Smooth muscle cell (in vitro differentiated cells): ENCODE measurements around the gene IGFALS. TPM values are rescaled to one million over a fixed set of nuclear protein-coding genes. Genes with fewer than 3 reads are reported as not detected.

ENCODE experiments used
- DNase-seq: peaks from one replicate; lab custom pipeline; 2025; ENCODE audit not compliant: unreplicated experiment; lab: John Stamatoyannopoulos, UW
- H2AFZ ChIP-seq: fragments of 200-600 bp; sonication (generic); 2 replicates; pipeline ENCODE4 v1.6.0; 2016; ENCODE audit warnings: antibody characterized with exemption, low read depth, mild to moderate bottlenecking
- H3F3A ChIP-seq: fragments of 200-600 bp; sonication (generic); 2 replicates; pipeline ENCODE4 v1.6.0; 2017; ENCODE audit warnings: antibody characterized with exemption, low read depth
- H3K27ac ChIP-seq: fragments of 200-600 bp; sonication (generic); 2 replicates; pipeline ENCODE4 v1.5.1; 2016; ENCODE audit warnings: low read depth, mild to moderate bottlenecking
- H3K27me3 ChIP-seq: fragments of 200-600 bp; sonication (generic); 2 replicates; pipeline ENCODE4 v1.6.1; 2016; ENCODE audit warnings: low read depth, mild to moderate bottlenecking
- H3K36me3 ChIP-seq: fragments of 200-600 bp; sonication (generic); 2 replicates; pipeline ENCODE4 v1.5.1; 2016; ENCODE audit warnings: low read depth
- H3K4me1 ChIP-seq: fragments of 200-600 bp; sonication (generic); 2 replicates; pipeline ENCODE4 v1.5.1; 2016; ENCODE audit warnings: low read depth
- H3K4me2 ChIP-seq: fragments of 200-600 bp; sonication (generic); 2 replicates; pipeline ENCODE4 v1.6.0; 2016; ENCODE audit warnings: mild to moderate bottlenecking
- H3K4me3 ChIP-seq: fragments of 200-600 bp; sonication (generic); 2 replicates; pipeline ENCODE4 v1.5.1; 2016; ENCODE audit warnings: mild to moderate bottlenecking
- H3K79me2 ChIP-seq: fragments of 200-600 bp; sonication (generic); 2 replicates; pipeline ENCODE4 v1.6.0; 2016; ENCODE audit warnings: low read depth, mild to moderate bottlenecking
- H3K9ac ChIP-seq: fragments of 200-600 bp; sonication (generic); 2 replicates; pipeline ENCODE4 v1.6.0; 2016; ENCODE audit warnings: low read depth
- H3K9me3 ChIP-seq: fragments of 200-600 bp; sonication (generic); replicated peaks from 2 replicates; pipeline ENCODE4 v1.5.1; 2016; ENCODE audit warnings: low read depth
- H4K20me1 ChIP-seq: fragments of 200-600 bp; sonication (generic); 2 replicates; pipeline ENCODE4 v1.6.0; 2016; ENCODE audit warnings: low read depth
- WGBS: methylation state at CpG from one replicate; pipeline ENCODE4 v1.1.7; 2016; ENCODE audit warnings: low lambda C conversion rate; 5-methylcytosine and 5-hydroxymethylcytosine counted together
- polyA plus RNA-seq: library from polyadenylated mRNA; unstranded; fragments of >200 nt; fragmentation: Nextera tagmentation; extraction: Ambion mirVana; gene quantifications from 2 replicates; pipeline ENCODE4 v1.2.1, GENCODE V29; 2016
- total RNA-seq: library from RNA; depleted of rRNA; stranded (reverse); fragments of >200 nt; gene quantifications from 2 replicates; pipeline ENCODE4 v1.2.3, GENCODE V29; 2014
- TF ChIP-seq, protein P1 (sequence below): fragments of 200-600 bp; sonication (generic); IDR thresholded peaks from 2 replicates; pipeline ENCODE4 v1.5.1; 2017; ENCODE audit warnings: borderline replicate concordance, mild to moderate bottlenecking, antibody characterized with exemption; ENCODE audit not compliant: insufficient read depth, poor library complexity, severe bottlenecking

IGFALS gene
- total and polyA plus RNA-seq, 2 experiments from 2014 or later: not detected

DNA sequence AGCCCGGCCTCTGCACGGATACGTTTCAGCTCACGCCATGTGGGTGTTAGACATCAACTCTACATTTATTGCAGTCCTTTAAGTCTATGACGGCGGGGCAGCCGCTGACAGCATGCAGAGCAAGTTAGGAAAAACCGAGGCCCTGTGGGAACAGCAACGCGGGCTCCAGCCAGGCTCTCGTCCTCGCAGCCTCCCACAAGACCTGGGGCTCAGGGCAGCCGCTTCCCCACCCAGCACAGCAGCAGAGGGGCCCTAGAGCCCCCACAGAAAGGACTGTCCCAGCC lies 16.9 kb downstream of the IGFALS start:
- H3K9ac ChIP-seq: no peak overlapping the region
- peaks cover 28% of the 10 kb centered on the region for H3K79me2 ChIP-seq
- no peaks in the 10 kb centered on the region for H3K9me3 ChIP-seq
- peaks cover 20% of the 10 kb centered on the region for H3K4me1 ChIP-seq
- H3K36me3 ChIP-seq: no peaks in the 10 kb centered on the region
- H3K27ac ChIP-seq: no peak overlapping the region
- no peak for DNase-seq
- peaks cover 7% of the 10 kb centered on the region for H3F3A ChIP-seq
- H3K4me2 ChIP-seq: no peak overlapping the region
- WGBS: 96% methylated on average over 13 of the region's 13 CpGs
- H3K27me3 ChIP-seq: no peaks in the 10 kb centered on the region
- TF ChIP-seq, protein P1, sequence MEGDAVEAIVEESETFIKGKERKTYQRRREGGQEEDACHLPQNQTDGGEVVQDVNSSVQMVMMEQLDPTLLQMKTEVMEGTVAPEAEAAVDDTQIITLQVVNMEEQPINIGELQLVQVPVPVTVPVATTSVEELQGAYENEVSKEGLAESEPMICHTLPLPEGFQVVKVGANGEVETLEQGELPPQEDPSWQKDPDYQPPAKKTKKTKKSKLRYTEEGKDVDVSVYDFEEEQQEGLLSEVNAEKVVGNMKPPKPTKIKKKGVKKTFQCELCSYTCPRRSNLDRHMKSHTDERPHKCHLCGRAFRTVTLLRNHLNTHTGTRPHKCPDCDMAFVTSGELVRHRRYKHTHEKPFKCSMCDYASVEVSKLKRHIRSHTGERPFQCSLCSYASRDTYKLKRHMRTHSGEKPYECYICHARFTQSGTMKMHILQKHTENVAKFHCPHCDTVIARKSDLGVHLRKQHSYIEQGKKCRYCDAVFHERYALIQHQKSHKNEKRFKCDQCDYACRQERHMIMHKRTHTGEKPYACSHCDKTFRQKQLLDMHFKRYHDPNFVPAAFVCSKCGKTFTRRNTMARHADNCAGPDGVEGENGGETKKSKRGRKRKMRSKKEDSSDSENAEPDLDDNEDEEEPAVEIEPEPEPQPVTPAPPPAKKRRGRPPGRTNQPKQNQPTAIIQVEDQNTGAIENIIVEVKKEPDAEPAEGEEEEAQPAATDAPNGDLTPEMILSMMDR: no peak
- no peak overlapping the region for H2AFZ ChIP-seq
- peaks cover 30% of the 10 kb centered on the region for H4K20me1 ChIP-seq
- H3K4me3 ChIP-seq: no peak overlapping the region

DNA sequence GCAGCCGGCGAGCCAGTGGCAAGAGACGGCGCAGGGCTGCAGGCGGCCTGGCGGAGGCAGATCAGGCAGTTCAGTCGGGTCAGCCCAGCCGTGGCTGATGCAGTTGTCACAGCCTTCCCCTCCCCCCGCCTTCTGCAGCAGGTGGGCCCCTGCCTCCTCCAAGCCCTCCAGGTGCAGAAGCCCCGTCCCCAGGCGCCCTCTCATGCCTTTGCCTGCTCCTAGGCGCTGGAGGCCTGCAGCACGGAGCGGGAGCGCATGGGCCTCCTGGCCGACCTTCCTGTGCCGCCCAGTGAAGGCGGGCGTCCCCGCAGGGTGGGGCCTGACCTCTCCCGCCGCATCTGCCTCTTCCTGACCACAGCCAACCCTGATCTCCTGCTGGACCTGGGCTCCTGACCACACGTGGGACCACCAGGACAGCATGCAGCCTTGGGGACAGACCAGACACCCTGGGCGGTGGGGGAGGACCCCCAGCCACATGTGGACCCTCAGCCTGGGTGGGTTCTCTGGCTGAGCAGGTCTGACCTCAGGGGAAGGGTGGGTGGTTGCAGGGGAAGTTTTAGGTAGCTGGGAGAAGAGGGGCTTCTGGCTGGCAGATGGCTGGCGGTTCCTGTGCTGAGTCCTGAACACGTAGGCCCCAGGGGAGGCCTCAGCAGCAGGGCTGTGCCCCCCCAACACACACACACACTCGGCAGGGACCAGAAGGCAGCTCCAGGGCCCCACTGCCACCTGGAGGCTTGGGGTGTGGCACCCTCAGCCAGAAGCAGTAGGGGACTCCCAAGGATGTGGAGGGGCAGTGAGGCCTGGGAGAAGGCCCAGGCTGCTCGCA lies 17.4 kb downstream of the IGFALS start:
- TF ChIP-seq, protein P1: no peak
- DNase-seq: no peak
- Histone ChIP-seq H4K20me1 (peaks cover 25% of the 10 kb centered on the region), H3K27ac (no peak overlapping the region), H2AFZ (no peak overlapping the region), H3K9me3 (no peaks in the 10 kb centered on the region), H3K4me1 (peaks cover 16% of the 10 kb centered on the region), H3F3A (peaks cover 4% of the 10 kb centered on the region), H3K4me3 (no peak overlapping the region), H3K9ac (no peak overlapping the region), H3K36me3 (no peaks in the 10 kb centered on the region), H3K79me2 (peaks cover 28% of the 10 kb centered on the region), H3K27me3 (no peaks in the 10 kb centered on the region), H3K4me2 (no peak overlapping the region)
- WGBS: 98% methylated on average over 25 of the region's 28 CpGs

DNA sequence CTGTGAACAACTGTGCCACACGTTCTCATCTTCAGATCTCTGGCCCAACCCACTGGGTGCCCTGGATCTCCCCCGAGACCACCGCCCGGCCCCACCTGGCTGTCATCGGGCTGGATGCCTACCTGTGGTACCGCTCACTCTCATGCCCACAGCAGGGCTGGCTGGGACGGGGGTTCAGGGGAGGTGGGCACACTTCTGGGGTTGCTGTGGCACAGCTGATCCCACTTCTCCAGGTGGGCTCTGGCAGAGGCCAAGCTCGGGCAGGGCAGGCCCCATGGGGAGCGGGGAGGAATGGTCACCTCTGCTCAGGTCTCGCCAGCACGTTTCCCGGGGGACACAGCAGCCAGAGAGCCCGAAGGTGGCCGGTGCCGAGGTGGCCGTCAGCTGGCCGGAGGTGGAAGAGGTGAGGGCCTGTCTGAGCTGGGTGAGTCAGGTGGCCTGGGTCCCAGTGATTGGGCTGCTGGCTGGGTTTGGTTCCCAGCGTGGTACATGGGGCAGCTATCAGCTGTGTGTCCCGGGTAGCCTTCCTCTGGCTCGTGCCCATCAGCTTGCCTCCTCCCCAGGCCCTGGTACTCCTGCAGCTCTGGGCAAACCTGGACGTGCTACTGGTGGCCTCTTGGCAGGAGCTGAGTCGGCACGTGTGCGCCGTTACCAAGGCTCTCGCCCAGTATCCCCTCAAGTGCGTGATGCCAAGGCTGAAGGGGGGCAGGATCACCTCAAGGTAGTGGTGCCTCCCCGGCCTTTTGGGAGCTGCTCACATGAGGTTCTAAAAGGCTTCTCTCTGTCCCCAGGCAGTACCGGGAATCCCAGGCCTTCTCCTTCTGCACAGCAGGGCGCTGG lies 18.3 kb downstream of the IGFALS start:
- no peak overlapping the region for H3K4me2 ChIP-seq
- peaks cover 2% of the 10 kb centered on the region for H3F3A ChIP-seq
- peaks cover 20% of the 10 kb centered on the region for H3K4me1 ChIP-seq
- DNase-seq: no peak
- H3K36me3 ChIP-seq: no peaks in the 10 kb centered on the region
- WGBS: 96% methylated on average over 30 of the region's 30 CpGs
- no peaks in the 10 kb centered on the region for H3K9me3 ChIP-seq
- H3K27me3 ChIP-seq: no peaks in the 10 kb centered on the region
- peaks cover 21% of the 10 kb centered on the region for H4K20me1 ChIP-seq
- H3K4me3 ChIP-seq: no peak overlapping the region
- H3K9ac ChIP-seq: no peak overlapping the region
- peaks cover 24% of the 10 kb centered on the region for H3K79me2 ChIP-seq
- no peak overlapping the region for H3K27ac ChIP-seq
- TF ChIP-seq, protein P1: no peak
- no peak overlapping the region for H2AFZ ChIP-seq

DNA sequence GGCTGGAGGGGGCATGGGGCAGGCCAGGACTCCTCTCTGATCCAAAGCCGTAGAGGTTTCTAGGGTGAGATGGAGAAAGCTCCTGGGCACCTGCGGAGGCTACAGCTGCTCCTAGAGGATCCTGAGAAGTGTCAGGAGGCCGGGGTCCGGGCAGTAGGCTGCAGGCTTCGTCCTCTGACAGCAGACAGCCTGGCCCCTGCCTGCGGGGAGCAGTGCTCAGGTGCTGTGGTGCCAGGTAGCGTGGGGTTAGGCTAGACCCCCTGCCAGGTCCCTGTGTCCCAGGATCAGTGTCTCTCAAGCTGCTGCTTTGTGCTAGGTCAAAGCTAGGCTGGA lies 19.1 kb downstream of the IGFALS start:
- no peak for DNase-seq
- H4K20me1 ChIP-seq: peaks cover 29% of the 10 kb centered on the region
- peaks cover 8% of the 10 kb centered on the region for H3F3A ChIP-seq
- H2AFZ ChIP-seq: no peak overlapping the region
- no peaks in the 10 kb centered on the region for H3K27me3 ChIP-seq
- H3K27ac ChIP-seq: no peak overlapping the region
- H3K79me2 ChIP-seq: peaks cover 24% of the 10 kb centered on the region
- no peak overlapping the region for H3K9ac ChIP-seq
- H3K36me3 ChIP-seq: no peaks in the 10 kb centered on the region
- 99% methylated on average over 7 of the region's 7 CpGs for WGBS
- H3K4me3 ChIP-seq: peak overlapping the region; percentile 83
- peak overlapping the region; percentile 100 for H3K4me2 ChIP-seq
- no peaks in the 10 kb centered on the region for H3K9me3 ChIP-seq
- TF ChIP-seq, protein P1: no peak
- H3K4me1 ChIP-seq: peaks cover 20% of the 10 kb centered on the region
